ENCODE data around the gene IQSEC1. TPM values are rescaled to one million over a fixed set of nuclear protein-coding genes. Genes with fewer than 3 reads are reported as not detected.
"Not testable (repeated sequence)": the region's sequence is repeated elsewhere in the genome, so short reads cannot be mapped to it uniquely, and the experiment has no call there.

IQSEC1 gene
- polyA plus RNA-seq, 2 of the 4 experiments (the other 2 are of a cell fraction) = 3.7 to 10.7 TPM

DNA sequence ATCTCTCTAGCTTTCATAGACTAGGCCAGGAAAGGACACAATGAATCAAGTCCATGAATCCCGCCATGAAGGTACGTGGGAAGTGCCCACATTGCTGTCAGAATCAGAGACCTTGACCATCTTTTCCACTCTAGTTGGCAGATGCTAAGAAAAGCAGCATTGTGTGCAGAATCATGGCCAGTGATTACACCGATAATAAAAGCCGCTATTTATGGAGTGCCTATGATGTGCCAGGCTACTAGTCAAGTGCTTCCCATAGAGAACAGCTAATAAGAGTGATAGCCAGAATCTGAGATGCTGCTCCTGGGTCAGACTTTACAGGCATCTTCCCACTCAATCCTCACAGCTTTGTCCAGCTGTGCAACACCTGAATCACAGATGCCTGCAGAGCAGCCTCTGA is 218.7 kb downstream of the IQSEC1 start (continued):
- TF ChIP-seq HMGXB4 (CRISPR knock-in tag; IDR thresholded peaks at IDR 0.05; ENCODE audit: borderline replicate concordance) (no peak), EHF (CRISPR knock-in tag; IDR thresholded peaks at IDR 0.05) (no peak), CHD4 (IDR thresholded peaks at IDR 0.05; ENCODE audit: borderline replicate concordance) (no peak), HEYL (CRISPR knock-in tag; IDR thresholded peaks at IDR 0.05) (no peak), SMC3 (IDR thresholded peaks at IDR 0.05) (no peak)
- TF ChIP-seq, protein P1, sequence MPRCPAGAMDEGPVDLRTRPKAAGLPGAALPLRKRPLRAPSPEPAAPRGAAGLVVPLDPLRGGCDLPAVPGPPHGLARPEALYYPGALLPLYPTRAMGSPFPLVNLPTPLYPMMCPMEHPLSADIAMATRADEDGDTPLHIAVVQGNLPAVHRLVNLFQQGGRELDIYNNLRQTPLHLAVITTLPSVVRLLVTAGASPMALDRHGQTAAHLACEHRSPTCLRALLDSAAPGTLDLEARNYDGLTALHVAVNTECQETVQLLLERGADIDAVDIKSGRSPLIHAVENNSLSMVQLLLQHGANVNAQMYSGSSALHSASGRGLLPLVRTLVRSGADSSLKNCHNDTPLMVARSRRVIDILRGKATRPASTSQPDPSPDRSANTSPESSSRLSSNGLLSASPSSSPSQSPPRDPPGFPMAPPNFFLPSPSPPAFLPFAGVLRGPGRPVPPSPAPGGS (IDR thresholded peaks at IDR 0.05) = no peak

DNA sequence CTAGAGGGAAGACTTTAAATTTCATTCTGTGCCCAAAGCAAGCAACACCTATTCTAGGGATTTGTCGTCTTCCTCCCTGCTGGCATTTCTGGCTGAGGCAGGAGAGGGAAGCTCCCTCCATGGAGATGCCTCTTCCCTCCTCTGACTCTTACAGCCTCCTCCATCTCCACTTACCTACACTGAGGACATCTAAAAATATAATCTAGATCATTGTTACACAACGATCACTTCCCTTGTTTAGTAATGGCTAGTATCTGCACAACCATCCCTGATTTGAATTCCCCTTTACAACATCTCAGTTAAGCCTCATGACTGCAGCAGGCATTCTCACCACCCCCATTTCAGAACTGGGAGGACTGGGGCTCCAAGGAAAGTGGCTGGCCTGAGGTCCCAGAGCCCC is 219.4 kb downstream of the IQSEC1 start:
- H3K4me2 ChIP-seq; H3K27ac ChIP-seq; DNase-seq (ENCODE audit: low read depth in 1 of 2, low spot score in 1 of 2); H3K4me3 ChIP-seq; FAIRE-seq; H3K4me1 ChIP-seq; H3K9me3 ChIP-seq; ATAC-seq: not testable (repeated sequence)
- WGBS (ENCODE audit: missing lambda C conversion rate) = 35% methylated on average over 2 of the region's 2 CpGs
- ChIA-PET CTCF (interaction anchor here (3.3 kb wide), 1 partner anchor 12 kb away, joined by 16 read pairs; the partner anchor contains the start of gene RPL32), POLR2A (interaction anchor here (1.1 kb wide), 1 partner anchor 12 kb away, joined by 3 read pairs; the partner anchor contains the start of gene RPL32)

DNA sequence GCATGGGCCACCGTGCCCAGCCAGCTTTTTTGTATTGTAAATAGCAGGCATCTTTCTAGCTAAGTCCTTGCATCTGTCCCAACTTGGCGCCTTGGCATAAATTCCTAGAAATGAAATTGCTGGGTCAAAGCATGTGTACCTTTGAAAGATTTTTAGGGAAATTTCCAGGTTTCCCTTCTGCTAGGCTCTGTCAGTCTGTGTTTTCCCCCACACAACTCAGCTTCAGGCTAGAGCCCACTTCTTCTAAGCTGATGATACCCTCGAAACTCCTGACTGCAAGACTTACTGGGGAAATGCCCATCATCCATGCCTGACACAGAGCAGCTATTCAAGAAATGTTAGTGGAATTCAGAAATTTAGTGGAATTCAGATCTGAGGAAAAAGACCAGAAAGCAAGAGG is 221.0 kb downstream of the IQSEC1 start:
- H3K27ac ChIP-seq = no peak overlapping the region
- 47% methylated on average over 3 of the region's 3 CpGs for WGBS (ENCODE audit: missing lambda C conversion rate)
- ATAC-seq = no peak
- ChIA-PET CTCF (interaction anchor here (0.7 to 2.4 kb wide), 4 partner anchors 10 to 404 kb away, joined by 4 to 20 read pairs (median 4); partner anchors contain the start of gene RPL32), POLR2A (interaction anchor here (1.0 kb wide), 1 partner anchor 10 kb away, joined by 3 read pairs; no protein-coding TSS in a partner anchor)
- DNase-seq (ENCODE audit: low read depth in 1 of 2, low spot score in 1 of 2) = no peak
- H3K4me3 ChIP-seq = no peak overlapping the region
- no peak overlapping the region for H3K4me2 ChIP-seq
- TF ChIP-seq HDAC2 (IDR thresholded peaks at IDR 0.05) (no peak), POLR2A (IDR thresholded peaks at IDR 0.05; ENCODE audit: low read length) (no peak), EHMT2 (IDR thresholded peaks at IDR 0.05; ENCODE audit: low read depth) (no peak), RAD21 (conservative IDR thresholded peaks at IDR 0.05 in 1 of 2, IDR thresholded peaks at IDR 0.05 in 1 of 2) (no peak), FOSB (CRISPR knock-in tag; IDR thresholded peaks at IDR 0.05) (no peak), HES2 (IDR thresholded peaks at IDR 0.05) (no peak), NR3C1 (IDR thresholded peaks at IDR 0.05) (no peak), KDM5A (IDR thresholded peaks at IDR 0.05) (no peak), JUNB (IDR thresholded peaks at IDR 0.05) (no peak), EHF (CRISPR knock-in tag; IDR thresholded peaks at IDR 0.05) (no peak), ZFP36 (IDR thresholded peaks at IDR 0.05; ENCODE audit: borderline replicate concordance, partially characterized antibody) (no peak), E2F6 (IDR thresholded peaks at IDR 0.05; ENCODE audit: borderline replicate concordance, low read depth) (no peak), RNF2 (IDR thresholded peaks at IDR 0.05; ENCODE audit: borderline replicate concordance, low read depth) (no peak), MYC (IDR thresholded peaks at IDR 0.05; ENCODE audit: borderline replicate concordance, low read length) (no peak), CHD4 (IDR thresholded peaks at IDR 0.05; ENCODE audit: borderline replicate concordance) (no peak), CHD2 (IDR thresholded peaks at IDR 0.05; ENCODE audit: low read length, partially characterized antibody) (no peak), RARB (CRISPR knock-in tag; IDR thresholded peaks at IDR 0.05) (no peak), RCOR1 (IDR thresholded peaks at IDR 0.05; ENCODE audit: low read depth, low read length) (no peak), ZC3H11A (IDR thresholded peaks at IDR 0.05) (no peak)
- FAIRE-seq = no peak
- no peaks in the 10 kb centered on the region for H3K4me1 ChIP-seq
- no peaks in the 10 kb centered on the region for H3K9me3 ChIP-seq

Small RNAs within 50 kb of the gene (small RNA-seq; reads per million reads assigned to genes)
- 0 reads per million in 6 experiments for gene AC034198.1
- 0 to 1.3 (median 0) reads per million in 6 experiments for gene AC069271.1

Other genes starting within 250 kb of the IQSEC1 start
- gene RPL32, start 231.9 kb downstream of the IQSEC1 start, polyA plus RNA-seq (2011; rRNA removed) = 2,852 and 3,429 TPM in 2 replicates
- 2,144 to 2,316 TPM (median 2,167 TPM) in 3 replicates for gene RPL32, start 231.9 kb downstream of the IQSEC1 start, polyA plus RNA-seq (2017; fragmentation: RNase III; extraction: RNeasy Plus Mini Kit Qiagen cat#74134 plus additional on column Dnase treatment)

Measured in A549 (cell line).